Measurements from ENCODE around the gene C10orf105.

C10orf105 gene

DNA sequence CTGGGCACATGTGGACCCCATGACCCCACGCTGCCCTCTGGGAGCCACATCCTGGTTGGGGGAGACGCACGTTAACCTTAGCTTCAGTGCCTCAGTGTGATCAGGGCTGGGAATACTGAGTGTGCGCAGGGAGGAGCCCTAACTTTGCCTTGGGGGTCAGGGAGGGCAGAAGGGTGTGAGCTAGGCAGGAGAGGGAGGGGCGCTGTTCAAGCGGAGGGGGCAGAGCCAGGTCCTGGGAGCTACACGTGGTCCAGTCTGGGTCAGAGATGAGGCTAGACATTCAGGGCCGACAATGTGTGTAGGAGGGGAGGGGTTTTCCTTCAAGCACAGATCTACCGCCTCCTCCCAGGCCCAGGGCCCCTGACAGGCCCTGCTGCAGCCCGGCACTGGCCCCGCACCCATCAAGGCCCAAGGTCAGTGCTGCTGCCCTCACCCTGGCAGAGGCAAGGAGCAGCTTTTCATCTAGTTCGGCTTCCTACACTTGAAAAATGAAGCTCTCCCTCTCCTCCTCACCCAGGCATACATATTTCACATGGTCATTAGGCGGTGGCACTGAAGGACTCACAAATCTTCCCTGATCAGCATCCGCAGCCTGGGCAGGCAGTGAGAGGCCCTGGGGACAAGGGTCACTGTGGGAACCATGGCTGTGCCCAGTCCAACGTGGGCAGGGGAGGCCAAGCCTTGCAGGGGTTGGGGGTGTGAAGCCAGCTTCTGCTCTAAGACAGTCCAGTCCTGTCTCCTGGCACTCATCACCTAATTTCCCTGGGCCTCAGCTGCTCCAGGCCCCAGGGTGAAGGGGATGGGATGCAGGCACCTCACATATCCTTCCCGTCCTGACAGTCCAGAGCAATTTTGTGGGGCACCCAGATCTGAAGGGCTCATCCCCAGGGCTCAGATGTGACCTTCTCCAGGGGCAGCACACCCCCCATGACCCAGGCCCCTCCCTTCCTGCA is 47.3 kb downstream of the C10orf105 start:
- no peak for DNase-seq

DNA sequence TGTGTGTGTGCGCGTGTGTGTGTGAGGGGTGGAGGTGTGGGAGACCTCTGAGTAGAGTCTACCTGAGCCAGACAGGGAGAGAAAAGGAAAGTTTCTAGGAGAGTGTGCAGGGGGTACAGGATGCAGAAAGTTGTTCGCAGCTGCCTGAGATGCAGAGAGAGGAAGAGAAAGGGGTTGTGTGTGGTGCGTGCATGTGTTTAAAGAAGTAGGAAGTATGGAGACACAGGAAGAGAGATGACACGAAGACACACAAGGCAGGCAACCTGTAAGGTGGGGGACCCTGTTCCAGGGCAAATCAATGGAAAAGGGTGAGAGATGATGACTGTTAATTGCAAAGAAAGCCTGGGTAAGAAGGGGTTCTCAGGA is 52.2 kb downstream of the C10orf105 start:
- no peak for DNase-seq

- DNase-seq = no peak
These were observed 52.8 kb downstream of the C10orf105 start for GRCh38 chr10:71666639-71667386.

DNA sequence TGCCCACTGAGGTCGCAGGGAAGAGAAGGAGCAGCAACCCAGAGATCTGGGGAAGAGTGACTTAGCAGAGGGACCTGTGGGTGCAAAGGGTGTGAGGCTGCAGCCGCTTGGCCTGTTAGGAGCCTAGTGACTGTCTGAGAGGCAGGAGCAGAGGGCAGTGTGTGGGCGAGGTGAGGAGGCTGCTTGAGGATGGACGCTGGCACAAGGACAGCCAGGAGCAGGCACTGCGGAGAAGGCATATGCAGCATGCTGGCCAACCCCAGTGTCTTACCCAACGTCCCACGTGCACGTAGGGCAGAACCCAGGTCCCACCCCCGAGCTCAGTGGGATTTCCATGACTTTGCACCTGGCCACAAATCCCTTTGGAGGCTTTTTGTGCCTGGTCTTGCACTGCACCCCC is 54.1 kb downstream of the C10orf105 start:
- DNase-seq = no peak

DNA sequence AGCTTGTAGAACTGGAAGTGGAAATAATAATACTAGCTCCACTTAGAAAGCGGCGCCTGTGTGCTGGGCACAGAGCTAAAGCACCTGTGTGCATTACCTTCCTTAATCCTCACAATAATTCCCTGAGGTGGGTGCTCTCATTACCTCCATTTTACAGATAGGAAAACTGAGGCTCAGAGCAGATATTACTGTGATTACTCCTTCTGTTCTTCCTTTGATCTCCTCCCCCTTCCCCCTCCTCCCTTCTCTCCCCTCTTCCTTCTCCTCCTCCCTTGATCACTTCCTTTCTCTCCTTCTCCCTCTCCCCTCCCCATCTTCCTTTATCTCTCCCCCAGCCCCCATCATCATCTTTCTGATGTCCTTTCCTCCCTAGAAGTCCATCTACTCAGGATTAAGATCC is 55.0 kb downstream of the C10orf105 start:
- no peak for DNase-seq

GRCh38 chr10:71663311-71663710 is 56.3 kb downstream of the C10orf105 start:
- DNase-seq = no peak

GRCh38 chr10:71661779-71662336 is 57.7 kb downstream of the C10orf105 start:
- DNase-seq = no peak
